HAP-1 (cell line): ENCODE measurements around the gene FREY1.
"Not testable (repeated sequence)": the region's sequence is repeated elsewhere in the genome, so short reads cannot be mapped to it uniquely, and the experiment has no call there.

Experiments
- DNase-seq, 2 experiments: peaks; one replicate each; pipeline ENCODE4 v3.0.0-alpha.2; 2016 to 2020; ENCODE audit warnings: low spot score in 2 of 2
- H3K27me3 ChIP-seq: fragments of 250-450 bp; sonication (Bioruptor Pico); 2 replicates; pipeline ENCODE4 v1.5.1; 2020; ENCODE audit warnings: low read depth, mild to moderate bottlenecking, moderate library complexity
- H3K36me3 ChIP-seq: fragments of 250-450 bp; sonication (Bioruptor Pico); replicated peaks from 2 replicates; pipeline ENCODE4 v1.5.1; 2020; ENCODE audit warnings: mild to moderate bottlenecking
- H3K4me1 ChIP-seq: fragments of 250-450 bp; sonication (Bioruptor Pico); 2 replicates; pipeline ENCODE4 v1.5.1; 2020; ENCODE audit warnings: mild to moderate bottlenecking
- H3K4me3 ChIP-seq: fragments of 250-450 bp; sonication (Bioruptor Pico); 2 replicates; pipeline ENCODE4 v1.5.1; 2020; ENCODE audit warnings: mild to moderate bottlenecking, moderate library complexity
- H3K9me3 ChIP-seq: fragments of 250-450 bp; sonication (Bioruptor Pico); 2 replicates; pipeline ENCODE4 v1.5.1; 2020; ENCODE audit warnings: mild to moderate bottlenecking, moderate library complexity
- in situ Hi-C: fragments of 300-500 bp; cut with MboI; formaldehyde crosslinking; loops from 3 replicates; pipeline ENCODE4 v1.14.3; 2020; ENCODE audit warnings: low sequenced_read_pairs, inconsistent platforms, mixed read lengths

Gene FREY1

GRCh38 chr11:45900175-45900800 is 6.8 kb downstream of the FREY1 start:
- H3K36me3 ChIP-seq: not testable (repeated sequence)

GRCh38 chr11:45899448-45900174 is 7.5 kb downstream of the FREY1 start:
- DNase-seq: peak; percentile 80 to 91
- no peaks in the 10 kb centered on the region for H3K9me3 ChIP-seq
- H3K27me3 ChIP-seq: no peaks in the 10 kb centered on the region
- in situ Hi-C loops: loop anchor here (10.0 kb wide), 1 partner anchor 65 kb away; no protein-coding TSS in a partner anchor
- H3K4me1 ChIP-seq: peaks cover 6% of the 10 kb centered on the region
- no peaks in the 10 kb centered on the region; the same call in 1 of the 2 replicates for H3K36me3 ChIP-seq
- H3K4me3 ChIP-seq: peak overlapping the region; percentile 48

More at GRCh38 chr11:45900175-45900800, 6.8 kb downstream of the FREY1 start:
- not testable (repeated sequence) for H3K4me1 ChIP-seq, H3K9me3 ChIP-seq, H3K27me3 ChIP-seq
- H3K4me3 ChIP-seq: peak overlapping the region; percentile 48
- peak in 1 of 2 experiments; percentile 33 for DNase-seq
- in situ Hi-C loops: loop anchor here (10.0 kb wide), 1 partner anchor 65 kb away; no protein-coding TSS in a partner anchor

GRCh38 chr11:45899086-45899447 is 8.0 kb downstream of the FREY1 start:
- Histone ChIP-seq H3K9me3 (no peaks in the 10 kb centered on the region), H3K36me3 (no peaks in the 10 kb centered on the region; the same call in 1 of the 2 replicates), H3K4me3 (peak overlapping the region; percentile 48), H3K4me1 (peaks cover 6% of the 10 kb centered on the region), H3K27me3 (no peaks in the 10 kb centered on the region)
- DNase-seq: no peak
- in situ Hi-C loops: no loop called here

GRCh38 chr11:45897556-45897955 is 9.5 kb downstream of the FREY1 start:
- Histone ChIP-seq H3K4me1 (peaks cover 6% of the 10 kb centered on the region), H3K36me3 (no peaks in the 10 kb centered on the region), H3K4me3 (no peak overlapping the region), H3K27me3 (no peaks in the 10 kb centered on the region), H3K9me3 (no peaks in the 10 kb centered on the region)
- in situ Hi-C loops: no loop called here
- no peak for DNase-seq

GRCh38 chr11:45896422-45896984 is 10.6 kb downstream of the FREY1 start:
- Histone ChIP-seq H3K27me3 (no peaks in the 10 kb centered on the region), H3K36me3 (no peaks in the 10 kb centered on the region), H3K4me1 (peaks cover 6% of the 10 kb centered on the region), H3K9me3 (no peaks in the 10 kb centered on the region), H3K4me3 (no peak overlapping the region)
- in situ Hi-C loops: no loop called here
- DNase-seq: peak in 1 of 2 experiments; percentile 36

- Histone ChIP-seq H3K4me1 (peaks cover 6% of the 10 kb centered on the region), H3K4me3 (no peak overlapping the region), H3K36me3 (no peaks in the 10 kb centered on the region), H3K9me3 (no peaks in the 10 kb centered on the region), H3K27me3 (no peaks in the 10 kb centered on the region)
- in situ Hi-C loops: no loop called here
- no peak for DNase-seq
Measured at GRCh38 chr11:45895553-45896259, 11.4 kb downstream of the FREY1 start.

- no peaks in the 10 kb centered on the region for H3K36me3 ChIP-seq
- H3K9me3 ChIP-seq: no peaks in the 10 kb centered on the region
- H3K4me1 ChIP-seq: peaks cover 6% of the 10 kb centered on the region
- no peaks in the 10 kb centered on the region for H3K27me3 ChIP-seq
- DNase-seq: no peak
- H3K4me3 ChIP-seq: no peak overlapping the region
- in situ Hi-C loops: no loop called here
Measured at GRCh38 chr11:45894555-45895247, 12.4 kb downstream of the FREY1 start.

GRCh38 chr11:45892856-45893255 is 14.2 kb downstream of the FREY1 start:
- no peak overlapping the region for H3K4me3 ChIP-seq
- H3K9me3 ChIP-seq: no peaks in the 10 kb centered on the region
- H3K27me3 ChIP-seq: no peaks in the 10 kb centered on the region
- no peaks in the 10 kb centered on the region for H3K36me3 ChIP-seq
- no peaks in the 10 kb centered on the region for H3K4me1 ChIP-seq
- DNase-seq: no peak
- in situ Hi-C loops: no loop called here

- no peaks in the 10 kb centered on the region for H3K9me3 ChIP-seq
- H3K4me1 ChIP-seq: no peaks in the 10 kb centered on the region
- DNase-seq: no peak
- H3K27me3 ChIP-seq: no peaks in the 10 kb centered on the region
- no peaks in the 10 kb centered on the region for H3K36me3 ChIP-seq
- H3K4me3 ChIP-seq: no peak overlapping the region
- in situ Hi-C loops: no loop called here
Measured at GRCh38 chr11:45890886-45891550, 16.1 kb downstream of the FREY1 start.

- in situ Hi-C loops: no loop called here
- no peaks in the 10 kb centered on the region for H3K9me3 ChIP-seq
- no peaks in the 10 kb centered on the region; the same call in 1 of the 2 replicates for H3K4me1 ChIP-seq
- H3K4me3 ChIP-seq: no peak overlapping the region
- no peaks in the 10 kb centered on the region for H3K27me3 ChIP-seq
- no peaks in the 10 kb centered on the region for H3K36me3 ChIP-seq
- DNase-seq: no peak
Measured at GRCh38 chr11:45889966-45890365, 17.1 kb downstream of the FREY1 start.

- H3K36me3 ChIP-seq: no peaks in the 10 kb centered on the region
- no peaks in the 10 kb centered on the region; the same call in 1 of the 2 replicates for H3K4me1 ChIP-seq
- no peaks in the 10 kb centered on the region for H3K9me3 ChIP-seq
- no peak for DNase-seq
- no peak overlapping the region for H3K4me3 ChIP-seq
- H3K27me3 ChIP-seq: no peaks in the 10 kb centered on the region
- in situ Hi-C loops: no loop called here
Measured at GRCh38 chr11:45889555-45889954, 17.5 kb downstream of the FREY1 start.

- H3K36me3 ChIP-seq: no peaks in the 10 kb centered on the region
- no peaks in the 10 kb centered on the region for H3K9me3 ChIP-seq
- in situ Hi-C loops: no loop called here
- H3K4me1 ChIP-seq: no peaks in the 10 kb centered on the region; the same call in 1 of the 2 replicates
- no peak for DNase-seq
- H3K4me3 ChIP-seq: no peak overlapping the region
- H3K27me3 ChIP-seq: no peaks in the 10 kb centered on the region
Measured at GRCh38 chr11:45887587-45887986, 19.5 kb downstream of the FREY1 start.
